D341Med (cell line): ENCODE measurements around the gene TULP4.
"Not testable (repeated sequence)": the region's sequence is repeated elsewhere in the genome, so short reads cannot be mapped to it uniquely, and the experiment has no call there.

Experiments used
- DNase-seq: peaks from one replicate; pipeline ENCODE4 v3.0.0; 2012; ENCODE audit warnings: low spot score

Gene TULP4

GRCh38 chr6:158391276-158391675, 79.0 kb downstream of the TULP4 start:
- DNase-seq = no peak

- DNase-seq = not testable (repeated sequence)
These were observed 79.7 kb downstream of the TULP4 start for GRCh38 chr6:158391977-158392376.

- no peak for DNase-seq
These were observed 83.9 kb downstream of the TULP4 start for GRCh38 chr6:158396136-158396535.

- no peak for DNase-seq
These were observed 85.3 kb downstream of the TULP4 start for GRCh38 chr6:158397578-158397977.

GRCh38 chr6:158398252-158399024, 86.2 kb downstream of the TULP4 start:
- DNase-seq = no peak

DNA sequence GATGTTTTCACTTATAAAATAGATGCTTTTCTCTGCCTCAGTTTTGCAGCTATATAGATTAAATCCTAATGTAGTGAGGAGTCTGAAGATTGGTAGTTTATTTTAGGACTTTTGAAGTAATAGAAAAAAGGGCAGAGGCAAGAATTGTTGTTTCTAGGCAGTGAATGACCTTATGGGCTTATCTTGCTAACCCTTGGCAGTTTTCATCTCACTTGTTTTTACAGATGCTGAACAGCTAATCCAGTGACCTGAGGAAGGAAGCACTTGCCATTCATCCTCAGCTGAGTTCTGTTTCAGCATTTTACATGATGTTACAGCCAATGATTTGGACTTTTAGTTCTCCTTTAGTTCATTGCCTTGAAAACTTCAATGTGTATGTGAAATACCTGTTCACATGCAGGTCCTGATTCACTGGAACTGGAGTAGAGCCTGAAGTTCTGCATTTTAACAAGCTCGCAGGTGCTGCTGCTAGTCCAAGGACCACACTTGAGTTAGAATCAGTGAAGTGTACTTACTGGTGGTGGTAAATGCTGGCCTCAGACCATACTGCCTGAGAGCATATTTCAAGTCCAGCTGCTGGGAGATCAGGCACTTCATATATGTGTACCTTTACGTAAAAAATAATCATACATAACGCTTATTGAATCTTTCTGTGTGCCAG, 86.9 kb downstream of the TULP4 start:
- DNase-seq = no peak

DNA sequence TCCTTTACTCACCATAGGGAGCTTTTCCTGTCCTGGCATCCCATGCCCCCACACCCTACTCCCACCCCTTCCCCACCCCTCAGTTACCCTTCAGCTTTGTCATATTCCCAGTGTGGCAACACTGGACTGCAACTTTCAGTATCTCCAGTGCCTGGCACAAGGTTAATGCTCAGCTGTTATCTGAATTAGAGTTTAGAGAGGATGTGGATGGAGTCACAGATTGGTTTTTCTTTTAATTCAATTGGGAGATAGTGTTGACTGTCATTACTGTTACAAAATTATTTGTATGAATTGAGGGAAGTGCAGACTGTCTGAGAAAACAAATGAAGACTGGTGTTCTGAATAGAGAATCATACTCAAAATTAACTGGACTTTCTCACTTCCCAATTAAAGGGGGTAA, 89.9 kb downstream of the TULP4 start:
- DNase-seq = no peak

GRCh38 chr6:158405321-158405831, 93.1 kb downstream of the TULP4 start:
- DNase-seq = not testable (repeated sequence)

GRCh38 chr6:158405933-158406332, 93.7 kb downstream of the TULP4 start:
- DNase-seq = no peak

- no peak for DNase-seq
These were observed 94.5 kb downstream of the TULP4 start for GRCh38 chr6:158406736-158407135.

DNA sequence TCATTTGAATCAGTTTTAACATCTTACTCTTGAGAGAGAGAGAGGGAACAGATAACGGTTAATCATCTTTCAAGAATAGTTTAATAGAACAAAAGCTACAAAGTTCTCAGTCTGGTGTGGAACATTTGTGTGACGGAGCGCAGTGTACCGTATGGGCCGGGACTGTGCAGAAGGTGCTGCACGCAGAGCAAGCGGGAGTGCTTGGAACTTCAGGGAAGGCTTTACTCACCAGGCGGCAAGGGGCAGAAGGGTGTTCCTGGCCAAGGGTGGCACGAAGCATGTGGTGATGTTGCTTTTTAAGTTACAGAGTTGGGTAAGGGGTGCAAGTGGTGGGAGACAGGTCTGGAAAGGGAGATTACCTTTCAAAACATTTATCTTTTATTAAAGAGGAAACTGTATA, 95.7 kb downstream of the TULP4 start:
- no peak for DNase-seq

GRCh38 chr6:158408552-158409130, 96.4 kb downstream of the TULP4 start:
- no peak for DNase-seq

GRCh38 chr6:158409451-158409850, 97.2 kb downstream of the TULP4 start:
- DNase-seq = no peak

- DNase-seq = no peak
These were observed 98.5 kb downstream of the TULP4 start for GRCh38 chr6:158410784-158411183.

DNA sequence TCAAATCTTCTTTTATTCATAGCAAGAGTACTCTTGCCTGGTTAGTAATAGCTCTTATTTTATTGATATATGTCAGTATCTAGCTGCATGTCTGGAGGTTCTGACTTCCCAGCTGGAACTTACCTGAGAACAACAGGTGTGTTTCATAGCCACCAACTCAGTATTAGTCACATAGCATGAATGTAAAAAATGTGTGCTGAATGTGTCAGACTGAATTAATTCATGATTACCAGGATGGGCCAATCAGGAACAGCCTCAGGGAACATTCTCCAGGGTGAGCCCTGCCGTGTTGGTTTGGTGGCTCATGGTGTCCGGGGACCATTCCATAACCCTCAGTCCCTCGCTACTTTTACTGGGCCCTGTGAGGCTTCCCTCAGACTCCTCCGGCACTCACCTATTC, 99.7 kb downstream of the TULP4 start:
- no peak for DNase-seq

- DNase-seq = no peak
These were observed 100.8 kb downstream of the TULP4 start for GRCh38 chr6:158413028-158413427.

DNA sequence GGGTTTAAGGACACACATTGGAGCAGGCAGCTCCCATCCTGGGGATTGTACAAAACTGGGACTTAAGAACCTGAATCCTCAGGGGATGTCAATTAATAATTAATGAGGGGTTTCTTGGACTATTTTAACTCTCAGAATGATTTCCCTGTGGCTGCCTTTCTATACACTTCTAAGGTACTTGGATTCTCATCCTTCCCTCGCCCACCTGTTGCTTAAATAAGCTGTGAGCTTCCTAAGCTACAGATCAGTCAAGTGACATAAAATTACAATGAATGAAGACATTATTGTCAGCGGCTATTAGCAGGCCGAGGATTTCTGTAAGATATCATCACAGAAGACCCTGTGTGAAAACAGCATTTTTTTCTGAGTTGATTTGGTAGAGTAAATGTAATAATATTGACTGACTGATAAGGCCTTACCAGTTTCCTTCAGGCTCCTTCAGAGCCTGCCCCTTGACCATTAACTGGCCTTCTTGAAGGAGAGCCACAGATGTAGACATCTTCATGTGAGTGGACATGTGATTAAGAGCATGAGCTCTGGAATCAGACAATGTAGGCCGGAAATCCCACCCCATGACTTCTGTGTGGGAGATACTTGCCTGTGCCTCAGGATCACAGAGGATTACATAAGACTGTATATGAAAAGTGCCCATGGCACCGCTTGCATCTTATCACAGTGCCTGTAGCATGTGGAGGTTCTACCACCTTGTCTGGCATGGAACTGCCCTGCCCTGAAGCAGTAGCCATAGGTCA, 101.7 kb downstream of the TULP4 start:
- DNase-seq = no peak

- no peak for DNase-seq
These were observed 102.6 kb downstream of the TULP4 start for GRCh38 chr6:158414851-158415262.

DNA sequence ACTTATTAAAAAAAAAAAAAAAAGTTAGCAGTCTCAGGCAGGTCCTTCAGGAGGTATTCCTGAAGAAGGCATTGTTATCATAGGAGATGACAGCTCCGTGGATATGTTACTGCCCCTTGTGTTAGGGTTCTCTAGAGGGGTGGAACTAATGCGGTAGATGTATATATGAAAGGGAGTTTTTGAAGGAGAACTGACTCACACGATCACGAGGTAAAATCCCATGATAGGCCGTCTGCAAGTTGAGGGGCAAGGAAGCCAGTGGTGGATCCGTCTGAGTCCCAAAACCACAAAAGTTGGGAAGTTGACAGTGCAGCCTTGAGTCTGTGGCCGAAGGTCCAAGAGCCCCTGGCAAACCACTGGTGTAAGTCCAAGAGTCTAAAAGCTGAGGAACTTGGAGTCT, 103.4 kb downstream of the TULP4 start:
- DNase-seq = no peak

DNA sequence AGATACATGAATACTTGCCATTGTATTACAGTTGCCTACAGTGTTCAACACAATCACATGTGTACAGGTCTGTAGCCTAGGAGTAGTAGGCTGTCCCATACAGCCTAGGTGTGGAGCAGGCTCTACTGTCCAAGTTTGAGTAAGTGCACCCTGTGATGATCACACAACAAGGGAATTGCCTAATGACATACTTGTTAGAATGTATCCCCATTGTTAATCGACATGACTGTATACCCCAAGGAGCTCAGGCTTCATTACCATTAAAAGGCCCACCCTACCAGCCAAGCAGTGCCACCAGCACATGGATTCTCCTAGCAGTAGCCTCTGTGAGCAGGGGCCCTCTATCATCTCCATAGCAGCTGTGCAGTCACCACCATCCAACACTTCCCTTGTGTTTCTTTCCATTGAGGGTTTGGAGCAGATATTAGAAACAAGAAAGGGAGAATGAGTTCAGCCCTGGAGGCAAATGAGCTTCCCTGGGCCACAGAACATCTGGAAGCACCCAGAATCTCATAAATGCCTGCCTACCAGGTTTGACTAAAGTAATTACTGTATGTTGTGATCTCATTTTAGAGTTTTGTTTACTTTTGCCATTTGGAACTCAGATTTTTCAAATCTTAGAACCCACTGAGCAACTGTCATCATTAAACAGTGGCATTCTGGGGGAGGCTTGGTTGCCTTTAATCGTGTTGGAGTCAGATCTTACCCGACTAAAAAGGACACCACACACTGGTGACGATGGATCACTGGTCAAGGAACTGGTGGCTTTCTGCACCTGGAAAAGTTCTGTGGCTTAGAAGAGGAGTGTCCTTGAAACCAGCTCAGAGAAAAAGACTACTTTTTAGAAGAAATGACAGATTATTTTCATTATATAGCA, 104.9 kb downstream of the TULP4 start:
- no peak for DNase-seq

DNA sequence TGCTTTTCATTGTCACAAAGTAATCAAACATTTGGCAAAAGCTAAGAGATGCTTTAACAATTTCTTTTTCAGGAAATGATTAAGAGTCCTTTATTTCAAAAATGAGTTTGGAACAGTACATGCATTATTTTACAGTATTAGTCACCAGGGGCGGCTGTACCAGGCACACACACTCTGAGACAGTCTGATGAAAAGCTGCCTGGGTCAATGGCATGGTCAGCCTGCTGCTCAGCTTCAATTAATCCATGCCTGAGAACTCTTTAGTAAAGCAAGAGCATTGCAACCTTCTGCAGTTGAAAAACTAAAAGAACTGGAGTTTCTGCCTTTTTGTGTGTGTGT, 105.5 kb downstream of the TULP4 start:
- DNase-seq = no peak

DNA sequence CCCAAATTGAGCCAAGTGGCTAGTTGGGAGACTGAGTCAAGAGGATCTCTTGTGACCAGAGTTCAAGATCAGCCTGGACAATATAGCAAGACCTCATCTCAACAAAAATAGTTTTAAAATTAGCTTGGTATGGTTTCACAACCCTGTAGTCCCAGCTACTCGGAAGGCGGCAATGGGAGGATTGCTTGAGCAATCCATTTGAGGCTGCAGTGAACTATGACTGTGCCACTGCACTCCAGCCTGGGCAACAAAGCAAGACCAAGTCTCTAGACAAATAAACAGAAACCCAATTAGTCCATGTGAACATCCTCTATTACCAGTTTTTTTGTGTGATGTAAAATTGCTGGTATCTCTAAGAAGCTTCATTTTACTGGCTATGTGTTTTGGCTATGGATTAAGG, 106.2 kb downstream of the TULP4 start:
- no peak for DNase-seq
